Stimulated activated CD8-positive, alpha-beta memory T cell treated with anti-CD3 and anti-CD28 coated beads, Interleukin-7, amount 100 ng/mL, for 4 hours (primary cell): ENCODE measurements around the gene EAF2.
"Not testable (repeated sequence)": the region's sequence is repeated elsewhere in the genome, so short reads cannot be mapped to it uniquely, and the experiment has no call there.

Experiments used
- DNase-seq, 2 donors: peaks; one replicate each; pipeline ENCODE4 v3.0.0-alpha.2; 2020; ENCODE audit warnings: low read depth in 2 of 2

Gene EAF2

GRCh38 chr3:121863247-121863646, 28.2 kb downstream of the EAF2 start:
- not testable (repeated sequence) for DNase-seq

DNA sequence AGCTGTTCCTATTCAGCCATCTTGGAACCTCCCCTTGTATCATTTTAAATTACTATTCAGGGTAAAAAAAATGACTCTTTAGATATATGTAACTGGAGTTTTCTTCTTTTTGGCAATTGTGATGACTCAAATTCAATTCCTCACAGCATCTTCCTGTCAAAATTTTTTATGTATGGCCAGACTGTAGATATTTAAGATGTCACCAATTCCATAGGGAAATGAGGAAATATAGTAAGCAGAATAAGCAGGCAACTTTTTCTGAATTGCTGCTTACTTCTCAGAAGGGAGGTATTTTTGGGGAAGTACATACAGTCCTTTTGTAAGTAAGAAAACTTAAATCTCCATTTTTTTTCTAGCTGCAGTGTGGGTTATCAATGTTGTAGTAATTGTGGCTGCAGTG, 28.8 kb downstream of the EAF2 start:
- DNase-seq: no peak

DNA sequence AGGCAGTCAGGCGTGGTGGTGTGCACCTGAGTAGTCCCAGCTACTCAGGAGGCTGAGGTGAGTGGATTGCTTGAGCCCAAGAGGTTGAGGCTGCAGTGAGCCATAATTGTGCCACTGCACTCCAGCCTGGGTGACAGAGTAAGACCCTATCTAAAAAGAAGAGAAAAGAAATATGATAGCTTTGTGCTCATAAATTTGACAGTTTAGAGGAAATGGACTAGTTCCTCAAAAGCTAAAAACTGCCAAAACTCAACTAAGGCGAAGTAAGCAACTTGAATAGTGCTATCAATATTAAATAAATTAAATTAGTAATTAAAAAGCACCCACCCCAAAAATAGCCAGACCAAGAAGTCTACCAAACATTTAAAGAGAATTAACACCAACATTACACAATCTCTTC, 34.7 kb downstream of the EAF2 start:
- DNase-seq: no peak

- DNase-seq: no peak
Observed at GRCh38 chr3:121870717-121871116, 35.7 kb downstream of the EAF2 start.

GRCh38 chr3:121871430-121871829, 36.4 kb downstream of the EAF2 start:
- no peak for DNase-seq

DNA sequence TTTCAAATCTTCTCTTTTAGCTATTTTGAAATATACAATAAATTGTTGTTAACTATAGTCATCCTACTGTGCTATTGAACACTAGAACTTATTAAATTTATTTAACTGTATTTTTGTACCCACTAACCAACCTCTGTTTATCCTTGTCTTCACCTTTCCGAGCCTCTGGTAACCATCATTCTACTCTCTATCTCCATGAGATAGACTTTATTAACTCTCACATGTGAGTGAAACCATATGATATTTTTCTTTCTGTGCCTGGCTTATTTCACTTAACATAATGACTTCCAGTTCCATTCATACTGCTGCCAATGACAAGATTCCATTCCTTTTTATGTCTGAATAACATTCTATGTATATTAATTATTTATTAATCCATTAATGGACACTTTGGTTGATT, 43.4 kb downstream of the EAF2 start:
- no peak for DNase-seq

DNA sequence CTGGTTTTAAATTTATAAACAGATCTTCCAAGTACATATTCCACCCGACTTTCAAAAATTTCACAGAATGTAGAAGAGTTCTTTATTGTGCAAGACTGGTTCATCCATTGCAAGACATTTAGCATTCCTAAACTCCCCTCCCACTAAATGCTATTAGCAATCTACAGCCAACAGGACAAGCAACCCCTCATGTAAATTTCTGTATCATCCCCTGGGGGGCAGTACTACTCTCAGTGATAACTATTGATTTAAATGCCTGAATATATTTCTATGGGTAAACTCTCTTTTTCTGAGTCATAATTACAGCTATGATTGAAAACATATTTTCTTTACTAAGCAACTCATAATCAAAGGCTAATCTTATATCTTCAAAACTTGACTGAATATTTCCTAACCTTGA, 48.5 kb downstream of the EAF2 start:
- DNase-seq: no peak

DNA sequence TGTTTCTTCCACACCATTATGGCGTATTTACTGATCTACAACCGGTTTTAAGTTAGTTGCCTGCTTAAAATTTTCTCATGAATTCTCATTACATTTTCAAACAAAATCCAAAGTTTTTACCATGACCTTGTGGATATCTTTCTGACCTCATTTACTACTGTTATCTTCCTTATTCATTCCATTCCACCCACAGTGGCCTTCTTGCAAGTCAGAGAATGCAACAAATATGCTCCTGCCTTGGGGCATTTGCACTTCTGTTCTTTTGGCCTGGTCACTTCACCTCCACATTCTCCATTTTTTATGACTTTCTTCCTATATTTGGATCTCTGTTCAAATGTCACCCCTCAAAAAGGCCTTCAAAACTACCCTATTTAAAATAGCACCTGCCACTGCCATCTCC, 50.4 kb downstream of the EAF2 start:
- no peak for DNase-seq

- DNase-seq: no peak
Observed at GRCh38 chr3:121894301-121894990, 59.4 kb downstream of the EAF2 start, which contains the start of gene SLC15A2. TSS of gene SLC15A2 (plus strand) at chr3:121894401. CDS start at chr3:121894477, 76 bp downstream.

GRCh38 chr3:121895121-121895520, 60.1 kb downstream of the EAF2 start:
- DNase-seq: no peak

DNA sequence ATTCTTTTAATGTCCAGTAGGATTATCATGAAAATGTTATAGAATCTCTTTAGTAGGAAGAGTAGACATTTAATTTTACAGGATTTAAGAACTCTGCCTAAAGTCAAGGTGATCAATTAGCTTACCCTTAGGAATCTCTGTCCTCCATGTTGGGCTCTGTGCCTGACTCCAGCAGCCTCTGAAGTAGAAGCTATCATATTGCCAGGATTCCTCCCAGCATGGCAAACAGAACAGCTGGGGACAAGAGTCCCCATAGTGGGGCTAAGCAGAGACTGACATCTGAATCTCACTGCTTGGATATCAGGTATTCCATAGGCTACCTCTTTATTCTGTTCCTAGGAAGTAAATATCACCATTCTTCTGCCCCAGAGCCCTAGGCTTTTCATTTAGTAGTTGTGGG, 60.7 kb downstream of the EAF2 start:
- DNase-seq: no peak

GRCh38 chr3:121896823-121897222, 61.8 kb downstream of the EAF2 start:
- no peak for DNase-seq

- DNase-seq: no peak
Observed at GRCh38 chr3:121897296-121897695, 62.3 kb downstream of the EAF2 start.

DNA sequence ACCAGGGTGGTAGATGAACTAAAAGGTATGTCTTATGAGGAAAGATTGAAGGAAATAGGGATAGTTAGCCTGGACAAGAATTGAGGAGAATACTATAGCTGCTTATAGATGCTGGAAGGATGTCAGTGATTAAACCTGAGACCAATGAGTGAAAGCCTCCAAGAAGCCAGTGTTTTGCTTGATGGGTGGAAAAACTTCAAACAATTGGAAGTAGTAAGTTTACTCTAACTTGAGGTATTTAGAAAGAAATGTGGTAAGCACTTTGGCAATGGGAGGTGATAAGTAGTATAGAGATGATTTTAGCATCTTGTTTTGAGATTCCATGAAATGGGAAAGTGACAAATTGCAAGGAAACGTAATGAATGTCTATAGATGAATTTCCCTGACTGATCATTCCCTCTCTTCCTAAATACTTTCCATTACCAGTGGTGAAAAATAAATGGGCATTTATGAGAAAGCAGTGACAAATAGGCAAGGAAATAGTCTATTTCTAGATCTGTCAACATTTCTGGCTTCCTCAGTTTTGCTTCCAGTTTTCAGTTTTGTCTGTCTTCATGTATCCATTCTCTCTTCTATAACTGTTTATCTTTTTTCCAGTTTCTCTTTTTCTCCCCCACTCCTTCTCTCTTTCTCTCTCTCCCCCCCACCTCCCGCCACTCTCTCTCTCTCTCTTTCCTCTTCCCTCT, 78.4 kb downstream of the EAF2 start:
- DNase-seq: no peak

DNA sequence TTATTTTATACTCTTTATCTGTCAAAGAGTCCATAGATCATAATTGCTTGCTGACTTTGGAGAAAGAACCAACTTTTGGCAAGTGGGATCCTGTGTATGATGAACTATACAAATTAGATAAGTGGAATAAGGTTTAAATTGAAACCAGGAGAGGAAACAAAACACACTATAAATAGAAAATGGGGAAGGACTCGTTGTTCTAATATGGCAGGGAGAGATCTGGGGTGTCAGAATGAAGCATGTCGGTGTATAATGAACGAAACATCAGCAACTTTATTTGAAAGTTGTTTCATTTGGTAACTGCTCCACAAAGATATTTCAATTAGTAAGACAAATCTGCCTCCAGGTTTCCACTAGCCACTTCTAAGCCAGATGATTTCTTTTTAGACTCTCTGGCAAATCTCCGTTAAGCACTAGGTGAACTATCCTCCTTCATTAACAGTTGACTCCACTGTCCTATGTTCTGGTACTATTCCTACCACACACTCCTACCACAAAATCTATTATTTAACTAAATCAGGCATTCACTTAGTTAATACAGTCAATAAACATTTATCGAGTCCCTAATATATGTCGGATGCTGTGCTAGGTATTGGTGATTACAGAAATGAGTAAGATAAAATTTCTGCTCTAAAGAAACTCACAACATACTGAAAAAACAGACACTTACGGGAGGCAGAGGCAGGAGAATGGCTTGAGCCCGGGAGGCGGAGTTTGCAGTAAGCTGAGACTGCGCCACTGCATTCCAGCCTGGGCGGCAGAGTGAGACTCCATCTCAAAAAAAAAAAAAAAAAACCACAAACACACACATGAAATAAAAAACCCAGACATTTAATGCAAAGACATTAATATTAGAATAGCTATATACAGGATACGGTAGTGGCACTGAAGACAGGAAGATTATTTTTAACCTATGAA, 79.3 kb downstream of the EAF2 start:
- DNase-seq: no peak

- no peak for DNase-seq
Observed at GRCh38 chr3:121916189-121916588, 81.2 kb downstream of the EAF2 start.

DNA sequence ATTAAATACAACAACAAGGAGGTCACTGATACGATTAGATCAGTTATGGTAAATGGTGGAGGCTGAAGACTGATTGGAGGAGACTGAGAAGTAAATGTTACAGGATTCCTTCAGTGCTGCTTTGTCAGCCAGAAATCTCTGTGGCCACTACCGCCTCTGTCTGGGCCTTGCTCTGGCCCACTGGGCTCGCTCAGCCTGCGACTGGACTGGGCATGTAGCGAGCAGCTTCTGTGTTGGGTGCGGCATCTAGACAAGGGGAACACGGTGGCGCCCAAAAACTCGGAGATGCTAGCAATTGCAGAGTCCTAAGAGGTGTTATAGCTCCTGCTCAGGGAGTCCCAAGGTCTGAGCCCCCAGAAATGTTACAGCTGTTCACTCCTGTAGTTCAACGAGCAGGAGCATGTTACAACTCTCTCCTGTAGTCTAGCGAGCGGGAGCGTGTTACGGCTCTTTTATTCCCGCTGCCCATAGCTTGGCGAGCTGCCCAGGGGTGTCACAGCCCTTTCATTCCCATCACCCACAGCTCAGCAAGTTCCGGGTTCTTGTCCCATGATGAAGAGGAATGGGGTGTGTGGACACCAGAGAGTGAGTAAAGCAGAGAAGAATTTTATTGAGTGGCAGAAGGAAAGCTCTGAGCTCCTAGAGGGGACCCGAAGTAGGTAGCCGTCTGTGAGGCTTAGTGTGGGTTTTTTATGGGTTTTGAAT, 83.9 kb downstream of the EAF2 start:
- no peak for DNase-seq

- DNase-seq: no peak
Observed at GRCh38 chr3:121924734-121925133, 89.7 kb downstream of the EAF2 start.

DNA sequence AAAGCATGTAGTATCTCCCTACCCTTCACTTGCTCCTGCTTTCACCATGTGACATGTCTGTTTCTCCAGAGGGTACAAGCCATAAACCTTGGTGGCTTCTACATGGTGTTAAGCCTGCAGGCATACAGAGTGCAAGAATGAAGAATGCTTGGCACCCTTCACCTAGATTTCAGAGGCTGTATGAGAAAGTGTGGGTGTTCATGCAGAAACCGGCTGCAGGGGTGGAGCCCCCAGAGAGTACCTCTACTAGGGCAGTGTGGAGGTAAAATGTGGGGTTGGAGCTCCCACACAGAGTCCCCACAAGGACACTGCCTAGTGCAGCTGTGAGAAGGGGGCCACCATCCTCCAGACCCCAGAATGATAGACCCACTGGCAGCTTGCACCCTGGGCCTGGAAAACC, 91.4 kb downstream of the EAF2 start:
- no peak for DNase-seq
